Motor neuron (in vitro differentiated cells): ENCODE measurements around the gene BABAM2. TPM values are rescaled to one million over a fixed set of nuclear protein-coding genes. Genes with fewer than 3 reads are reported as not detected.

Source experiments
- ATAC-seq, 8 experiments: fragments of 200-7000 bp; cut with Tn5 transposase; replicated peaks in 6 of 8; 2 replicates each; pipeline ENCODE4 v1.8.0; 2021; ENCODE audit warnings: mild to moderate bottlenecking in 8 of 8, moderate library complexity in 8 of 8
- H3K27ac ChIP-seq, 2 donors: fragments of 250-450 bp; sonication (Bioruptor Pico); 2 replicates each; pipeline ENCODE4 v1.9.0; 2021; ENCODE audit warnings: antibody characterized with exemption in 2 of 2, mild to moderate bottlenecking in 2 of 2, moderate library complexity in 1 of 2
- H3K4me1 ChIP-seq, 2 donors: fragments of 250-450 bp; sonication (Bioruptor Pico); replicated peaks in 1 of 2; 2 replicates each; pipeline ENCODE4 v1.6.1; 2021; ENCODE audit warnings: antibody characterized with exemption in 2 of 2, mild to moderate bottlenecking in 2 of 2, moderate library complexity in 1 of 2
- H3K4me3 ChIP-seq, 5 donors: fragments of 250-450 bp; sonication (Bioruptor Pico); 2 replicates each; pipeline ENCODE4 v1.9.0; 2021; ENCODE audit warnings: antibody characterized with exemption in 5 of 5, mild to moderate bottlenecking in 5 of 5, moderate library complexity in 4 of 5
- WGBS, 10 experiments: fragments of 450-650 bp; shearing (Covaris generic); methylation state at CpG; one replicate each; pipeline ENCODE4 v1.0.0; 2022; 5-methylcytosine and 5-hydroxymethylcytosine counted together
- in situ Hi-C, 9 experiments: fragments of 400-800 bp; cut with MboI; loops; one replicate each; pipeline ENCODE4 v1.15.0; 2021; ENCODE audit warnings: low sequenced_read_pairs in 9 of 9, low pct_unique_long_range_greater_than_20kb in 2 of 9; ENCODE audit not compliant: unreplicated experiment in 9 of 9
- total RNA-seq, 8 experiments: library from RNA; unstranded; fragments of 300-600 nt; gene quantifications; 2 replicates each; pipeline versions ENCODE4 v1.2.3 to v1.2.4, GENCODE V29; 2022

The BABAM2 gene
- total RNA-seq, 8 experiments from 2014 or later = 16.4 to 110 (median 36.4) TPM

GRCh38 chr2:28128281-28128950, 237.9 kb downstream of the BABAM2 start:
- no peaks in the 10 kb centered on the region for H3K4me1 ChIP-seq
- ATAC-seq = peak in 2 of 8 experiments; percentile 21 to 81

GRCh38 chr2:28129955-28130695, 239.6 kb downstream of the BABAM2 start:
- ATAC-seq = peak in 2 of 8 experiments; percentile 14 to 73
- Histone ChIP-seq H3K4me3 (no peak overlapping the region), H3K4me1 (no peaks in the 10 kb centered on the region), H3K27ac (no peak overlapping the region)
- 13 to 100% (median 92%) methylated on average over 1 to 4 of the region's 4 CpGs; no CpG with 5 or more reads in 3 of the 10 experiments for WGBS, 10 experiments
- in situ Hi-C loops = no loop called here

More at GRCh38 chr2:28128281-28128950, 237.9 kb downstream of the BABAM2 start:
- WGBS, 10 experiments = 0 to 100% (median 44%) methylated on average over 1 to 2 of the region's 2 CpGs
- in situ Hi-C loops = no loop called here
- no peak overlapping the region for H3K4me3 ChIP-seq
- H3K27ac ChIP-seq = no peak overlapping the region

- H3K27ac ChIP-seq = no peak overlapping the region
- peak in 3 of 8 experiments; percentile 16 to 59 (median 47) for ATAC-seq
- in situ Hi-C loops = no loop called here
These were observed 243.2 kb downstream of the BABAM2 start for GRCh38 chr2:28133778-28134177.

GRCh38 chr2:28134262-28134812, 243.8 kb downstream of the BABAM2 start:
- H3K4me3 ChIP-seq = no peak overlapping the region
- WGBS, 10 experiments = 13 to 100% (median 96%) methylated on average over 1 to 4 of the region's 4 CpGs
- ATAC-seq = peak in 3 of 8 experiments; percentile 31 to 94 (median 84)
- H3K27ac ChIP-seq = no peak overlapping the region
- no peaks in the 10 kb centered on the region for H3K4me1 ChIP-seq
- in situ Hi-C loops = no loop called here

More at GRCh38 chr2:28133778-28134177, 243.2 kb downstream of the BABAM2 start:
- Histone ChIP-seq H3K4me3 (no peak overlapping the region), H3K4me1 (no peaks in the 10 kb centered on the region)
- WGBS, 10 experiments = 17 to 100% (median 85%) methylated on average over 2 to 9 of the region's 9 CpGs

- in situ Hi-C loops = no loop called here
These were observed 244.3 kb downstream of the BABAM2 start for GRCh38 chr2:28134857-28135256.

GRCh38 chr2:28135324-28135723, 244.8 kb downstream of the BABAM2 start:
- Histone ChIP-seq H3K27ac (no peak overlapping the region), H3K4me3 (no peak overlapping the region), H3K4me1 (no peaks in the 10 kb centered on the region)
- no peak for ATAC-seq
- in situ Hi-C loops = no loop called here

More at GRCh38 chr2:28134857-28135256, 244.3 kb downstream of the BABAM2 start:
- Histone ChIP-seq H3K4me1 (no peaks in the 10 kb centered on the region), H3K4me3 (no peak overlapping the region), H3K27ac (no peak overlapping the region)
- WGBS, 10 experiments = 38 to 100% (median 82%) methylated on average over 1 of the region's 1 CpG; no CpG with 5 or more reads in 4 of the 10 experiments
- ATAC-seq = peak in 1 of 8 experiments; percentile 7

- 53 to 100% (median 83%) methylated on average over 1 to 4 of the region's 4 CpGs; no CpG with 5 or more reads in 2 of the 10 experiments for WGBS, 10 experiments
- Histone ChIP-seq H3K27ac (no peak overlapping the region), H3K4me3 (no peak overlapping the region), H3K4me1 (no peaks in the 10 kb centered on the region)
- ATAC-seq = peak in 3 of 8 experiments; percentile 33 to 92 (median 51)
- in situ Hi-C loops = no loop called here
These were observed 245.3 kb downstream of the BABAM2 start for GRCh38 chr2:28135799-28136198.

- no peak for ATAC-seq
- in situ Hi-C loops = no loop called here
- Histone ChIP-seq H3K4me3 (no peak overlapping the region), H3K4me1 (no peaks in the 10 kb centered on the region), H3K27ac (no peak overlapping the region)
- WGBS, 10 experiments = 37 to 94% (median 87%) methylated on average over 2 to 6 of the region's 6 CpGs
These were observed 246.0 kb downstream of the BABAM2 start for GRCh38 chr2:28136556-28136955.

GRCh38 chr2:28137221-28137620, 246.7 kb downstream of the BABAM2 start:
- Histone ChIP-seq H3K4me3 (no peak overlapping the region), H3K27ac (no peak overlapping the region), H3K4me1 (no peaks in the 10 kb centered on the region)
- ATAC-seq = peak in 2 of 8 experiments; percentile 7 to 77
- in situ Hi-C loops = no loop called here
- WGBS, 10 experiments = 0 to 85% (median 60%) methylated on average over 1 to 2 of the region's 2 CpGs; no CpG with 5 or more reads in 1 of the 10 experiments

GRCh38 chr2:28142386-28142785, 251.9 kb downstream of the BABAM2 start:
- H3K4me3 ChIP-seq = no peak overlapping the region
- no peak overlapping the region for H3K27ac ChIP-seq
- in situ Hi-C loops = no loop called here
- ATAC-seq = peak in 3 of 8 experiments; percentile 29 to 66 (median 64)
- H3K4me1 ChIP-seq = no peaks in the 10 kb centered on the region

GRCh38 chr2:28148000-28148399, 257.5 kb downstream of the BABAM2 start:
- no peak overlapping the region for H3K27ac ChIP-seq
- no peak overlapping the region for H3K4me3 ChIP-seq
- no peaks in the 10 kb centered on the region for H3K4me1 ChIP-seq
- 90 to 100% (median 100%) methylated on average over 2 of the region's 2 CpGs; no CpG with 5 or more reads in 5 of the 10 experiments for WGBS, 10 experiments
- no peak for ATAC-seq
- in situ Hi-C loops = no loop called here

GRCh38 chr2:28148566-28148965, 258.0 kb downstream of the BABAM2 start:
- WGBS, 10 experiments = 57 to 100% (median 91%) methylated on average over 1 to 5 of the region's 5 CpGs; no CpG with 5 or more reads in 3 of the 10 experiments
- H3K4me1 ChIP-seq = no peaks in the 10 kb centered on the region
- in situ Hi-C loops = no loop called here
- H3K27ac ChIP-seq = no peak overlapping the region
- H3K4me3 ChIP-seq = no peak overlapping the region
- ATAC-seq = no peak

- peak in 1 of 8 experiments; percentile 33 for ATAC-seq
These were observed 259.8 kb downstream of the BABAM2 start for GRCh38 chr2:28150236-28150915.

More at GRCh38 chr2:28150236-28150915, 259.8 kb downstream of the BABAM2 start:
- 75 to 100% (median 92%) methylated on average over 1 to 4 of the region's 5 CpGs; no CpG with 5 or more reads in 2 of the 10 experiments for WGBS, 10 experiments
- H3K27ac ChIP-seq = no peak overlapping the region
- H3K4me1 ChIP-seq = no peaks in the 10 kb centered on the region
- in situ Hi-C loops = no loop called here
- H3K4me3 ChIP-seq = no peak overlapping the region
